ENCODE results near the gene DAGLB.
A peak's percentile ranks its signal among the peaks of the same experiment; 100 is the strongest.
"Not testable (repeated sequence)": the region's sequence is repeated elsewhere in the genome, so short reads cannot be mapped to it uniquely, and the experiment has no call there.

Gene DAGLB

GRCh38 chr7:6447581-6448199 is at the start of gene DAGLB:
TSS of gene DAGLB (minus strand) at chr7:6447954. CDS start at chr7:6447842, 112 bp downstream.
- peak; percentile 96 to 98 for DNase-seq

- DNase-seq: no peak
Measured at GRCh38 chr7:6497637-6497905, 49.8 kb upstream of the DAGLB start.

- no peak for DNase-seq
Measured at GRCh38 chr7:6496842-6497636, 49.3 kb upstream of the DAGLB start.

GRCh38 chr7:6495597-6496262 is 48.0 kb upstream of the DAGLB start:
- DNase-seq: no peak

GRCh38 chr7:6494365-6494764 is 46.6 kb upstream of the DAGLB start:
- no peak for DNase-seq

- no peak for DNase-seq
Measured at GRCh38 chr7:6491194-6491593, 43.4 kb upstream of the DAGLB start.

- no peak for DNase-seq
Measured at GRCh38 chr7:6489612-6490011, 41.9 kb upstream of the DAGLB start.

- DNase-seq: no peak
Measured at GRCh38 chr7:6487184-6487545, 39.4 kb upstream of the DAGLB start.

GRCh38 chr7:6486438-6487183 is 38.9 kb upstream of the DAGLB start:
- no peak for DNase-seq

- no peak for DNase-seq
Measured at GRCh38 chr7:6482743-6483119, 35.0 kb upstream of the DAGLB start.

GRCh38 chr7:6482307-6482706 is 34.6 kb upstream of the DAGLB start:
- DNase-seq: no peak

- no peak for DNase-seq
Measured at GRCh38 chr7:6481445-6481844, 33.7 kb upstream of the DAGLB start.

- no peak for DNase-seq
Measured at GRCh38 chr7:6480323-6480660, 32.5 kb upstream of the DAGLB start.

- no peak for DNase-seq
Measured at GRCh38 chr7:6479067-6479466, 31.3 kb upstream of the DAGLB start.

- DNase-seq: no peak
Measured at GRCh38 chr7:6478186-6478585, 30.4 kb upstream of the DAGLB start.

- no peak for DNase-seq
Measured at GRCh38 chr7:6477318-6477660, 29.5 kb upstream of the DAGLB start.

GRCh38 chr7:6476596-6477317 is 29.0 kb upstream of the DAGLB start:
- DNase-seq: no peak

GRCh38 chr7:6475433-6476186 is 27.9 kb upstream of the DAGLB start:
- DNase-seq: no peak

- no peak for DNase-seq
Measured at GRCh38 chr7:6465862-6466261, 18.1 kb upstream of the DAGLB start.

- not testable (repeated sequence) for DNase-seq
Measured at GRCh38 chr7:6463609-6464008, 15.9 kb upstream of the DAGLB start.

GRCh38 chr7:6461946-6462550 is 14.3 kb upstream of the DAGLB start:
- no peak for DNase-seq

GRCh38 chr7:6460990-6461584 is 13.3 kb upstream of the DAGLB start:
- no peak for DNase-seq

Measured in stimulated activated CD4-positive, alpha-beta T cell treated with anti-CD3 and anti-CD28 coated beads, Interleukin-2, amount 100 ng/mL, for 24 hours (primary cell).